ENCODE data around the gene NHSL1.

NHSL1 gene

DNA sequence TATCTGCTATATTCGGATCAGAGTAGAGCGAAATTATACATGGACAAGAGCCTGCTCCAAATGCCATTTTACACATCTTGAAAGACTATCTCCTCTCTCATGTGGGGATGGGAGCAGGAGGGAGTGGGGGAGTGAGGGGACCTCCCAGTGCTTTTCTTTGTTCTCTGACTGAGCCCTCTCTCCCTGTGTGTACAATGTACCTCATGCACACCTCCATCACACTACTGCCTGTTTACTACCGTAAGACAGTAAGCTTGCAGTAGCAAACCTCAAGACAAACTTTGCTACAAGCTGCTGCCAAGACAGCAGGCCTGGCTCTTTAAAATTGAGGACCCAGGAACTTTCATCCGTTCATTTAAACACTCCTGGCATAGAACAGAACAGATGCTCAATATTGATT lies 7.2 kb downstream of the NHSL1 start:
- peak; percentile 53; the same call in 1 of the 2 replicates for TF ChIP-seq WT1 (tag by site-specific recombination; IDR thresholded peaks at IDR 0.05)
- peak; percentile 38 for TF ChIP-seq ZIC2 (tag by site-specific recombination; IDR thresholded peaks at IDR 0.05)
- no peak for TF ChIP-seq SP7 (tag by site-specific recombination; IDR thresholded peaks at IDR 0.05)
- peak; percentile 93 for TF ChIP-seq OSR2 (tag by site-specific recombination; IDR thresholded peaks at IDR 0.05)
- TF ChIP-seq, protein P1, sequence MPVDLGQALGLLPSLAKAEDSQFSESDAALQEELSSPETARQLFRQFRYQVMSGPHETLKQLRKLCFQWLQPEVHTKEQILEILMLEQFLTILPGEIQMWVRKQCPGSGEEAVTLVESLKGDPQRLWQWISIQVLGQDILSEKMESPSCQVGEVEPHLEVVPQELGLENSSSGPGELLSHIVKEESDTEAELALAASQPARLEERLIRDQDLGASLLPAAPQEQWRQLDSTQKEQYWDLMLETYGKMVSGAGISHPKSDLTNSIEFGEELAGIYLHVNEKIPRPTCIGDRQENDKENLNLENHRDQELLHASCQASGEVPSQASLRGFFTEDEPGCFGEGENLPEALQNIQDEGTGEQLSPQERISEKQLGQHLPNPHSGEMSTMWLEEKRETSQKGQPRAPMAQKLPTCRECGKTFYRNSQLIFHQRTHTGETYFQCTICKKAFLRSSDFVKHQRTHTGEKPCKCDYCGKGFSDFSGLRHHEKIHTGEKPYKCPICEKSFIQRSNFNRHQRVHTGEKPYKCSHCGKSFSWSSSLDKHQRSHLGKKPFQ (tag by site-specific recombination; IDR thresholded peaks at IDR 0.05) = 0 out of 2 replicates have a peak, but pooled peaks have one; percentile 55
- TF ChIP-seq BCL11A (tag by site-specific recombination; IDR thresholded peaks at IDR 0.05; ENCODE audit: low read depth) = no peak
- TF ChIP-seq ZNF404 (tag by site-specific recombination; IDR thresholded peaks at IDR 0.05) = no peak
- TF ChIP-seq GLIS1 (tag by site-specific recombination; IDR thresholded peaks at IDR 0.05) = peak; percentile 70
- TF ChIP-seq ZNF239 (tag by site-specific recombination; IDR thresholded peaks at IDR 0.05) = no peak
- TF ChIP-seq ZNF555 (tag by site-specific recombination; conservative IDR thresholded peaks at IDR 0.05) = no peak
- TF ChIP-seq ZXDB (tag by site-specific recombination; IDR thresholded peaks at IDR 0.05) = no peak
- POLR2A ChIA-PET = interaction anchor here (1.2 kb wide), 1 partner anchor 88 kb away, joined by 4 read pairs; the partner anchor contains the start of gene HEBP2

DNA sequence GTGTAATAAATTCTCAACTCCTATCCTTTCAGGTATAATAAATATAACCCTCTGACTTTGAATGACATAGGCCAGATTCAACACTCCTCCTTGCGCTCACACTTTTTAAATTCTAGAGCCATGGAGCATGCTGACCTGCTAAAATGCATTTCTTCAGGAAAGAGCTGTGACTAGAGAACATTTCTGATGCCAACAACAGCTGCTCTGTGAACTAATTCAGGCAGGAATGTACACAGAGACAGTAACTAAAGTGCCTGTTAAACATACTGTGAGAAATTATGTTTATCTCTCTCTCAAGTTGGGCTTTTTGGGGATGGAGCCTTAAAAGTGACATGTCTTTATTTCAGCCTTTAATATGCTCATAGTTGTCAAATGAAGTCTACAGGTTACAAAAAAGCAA lies 8.3 kb downstream of the NHSL1 start:
- no peak overlapping the region for H3K4me3 ChIP-seq (ENCODE audit: low read depth, low read length)
- H3K9me3 ChIP-seq (ENCODE audit: control insufficient read depth, insufficient read depth, low read depth, low read length) = no peaks in the 10 kb centered on the region
- POLR2A ChIA-PET = interaction anchor here (1.2 kb wide), 1 partner anchor 87 kb away, joined by 4 read pairs; the partner anchor contains the start of gene HEBP2
- CTCF ChIA-PET = no interaction called here
- H3K4me1 ChIP-seq (ENCODE audit: control insufficient read depth, insufficient read depth, low read length) = peaks cover 25% of the 10 kb centered on the region
- H3K36me3 ChIP-seq (ENCODE audit: control insufficient read depth in 2 of 2, insufficient read depth in 1 of 2, low read length in 2 of 2) = peaks cover 0 to 2% of the 10 kb centered on the region in 2 experiments; a peak in 1 of 3 replicates
- no peak overlapping the region for H3K27ac ChIP-seq (ENCODE audit: extremely low read depth, low read depth, low read length)
- TF ChIP-seq ZNF311 (tag by site-specific recombination; IDR thresholded peaks at IDR 0.05; ENCODE audit: borderline replicate concordance) (no peak), ZNF138 (tag by site-specific recombination; IDR thresholded peaks at IDR 0.05; ENCODE audit: borderline replicate concordance) (no peak), ZNF394 (tag by site-specific recombination; IDR thresholded peaks at IDR 0.05; ENCODE audit: borderline replicate concordance) (no peak), ZNF184 (tag by site-specific recombination; IDR thresholded peaks at IDR 0.05) (no peak), ZNF707 (tag by site-specific recombination; IDR thresholded peaks at IDR 0.05) (no peak), ZNF48 (tag by site-specific recombination; IDR thresholded peaks at IDR 0.05) (no peak), ZNF624 (tag by site-specific recombination; IDR thresholded peaks at IDR 0.05) (no peak), ZNF121 (tag by site-specific recombination; IDR thresholded peaks at IDR 0.05) (no peak), ZFP41 (tag by site-specific recombination; IDR thresholded peaks at IDR 0.05; ENCODE audit: borderline replicate concordance) (no peak), ZBTB7A (tag by site-specific recombination; IDR thresholded peaks at IDR 0.05; ENCODE audit: low read depth) (no peak), ZNF404 (tag by site-specific recombination; IDR thresholded peaks at IDR 0.05) (no peak), ZNF2 (tag by site-specific recombination; IDR thresholded peaks at IDR 0.05) (no peak)
- TF ChIP-seq, protein P2, sequence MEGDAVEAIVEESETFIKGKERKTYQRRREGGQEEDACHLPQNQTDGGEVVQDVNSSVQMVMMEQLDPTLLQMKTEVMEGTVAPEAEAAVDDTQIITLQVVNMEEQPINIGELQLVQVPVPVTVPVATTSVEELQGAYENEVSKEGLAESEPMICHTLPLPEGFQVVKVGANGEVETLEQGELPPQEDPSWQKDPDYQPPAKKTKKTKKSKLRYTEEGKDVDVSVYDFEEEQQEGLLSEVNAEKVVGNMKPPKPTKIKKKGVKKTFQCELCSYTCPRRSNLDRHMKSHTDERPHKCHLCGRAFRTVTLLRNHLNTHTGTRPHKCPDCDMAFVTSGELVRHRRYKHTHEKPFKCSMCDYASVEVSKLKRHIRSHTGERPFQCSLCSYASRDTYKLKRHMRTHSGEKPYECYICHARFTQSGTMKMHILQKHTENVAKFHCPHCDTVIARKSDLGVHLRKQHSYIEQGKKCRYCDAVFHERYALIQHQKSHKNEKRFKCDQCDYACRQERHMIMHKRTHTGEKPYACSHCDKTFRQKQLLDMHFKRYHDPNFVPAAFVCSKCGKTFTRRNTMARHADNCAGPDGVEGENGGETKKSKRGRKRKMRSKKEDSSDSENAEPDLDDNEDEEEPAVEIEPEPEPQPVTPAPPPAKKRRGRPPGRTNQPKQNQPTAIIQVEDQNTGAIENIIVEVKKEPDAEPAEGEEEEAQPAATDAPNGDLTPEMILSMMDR (tag by site-specific recombination; IDR thresholded peaks at IDR 0.05) = no peak
- TF ChIP-seq, protein P3, sequence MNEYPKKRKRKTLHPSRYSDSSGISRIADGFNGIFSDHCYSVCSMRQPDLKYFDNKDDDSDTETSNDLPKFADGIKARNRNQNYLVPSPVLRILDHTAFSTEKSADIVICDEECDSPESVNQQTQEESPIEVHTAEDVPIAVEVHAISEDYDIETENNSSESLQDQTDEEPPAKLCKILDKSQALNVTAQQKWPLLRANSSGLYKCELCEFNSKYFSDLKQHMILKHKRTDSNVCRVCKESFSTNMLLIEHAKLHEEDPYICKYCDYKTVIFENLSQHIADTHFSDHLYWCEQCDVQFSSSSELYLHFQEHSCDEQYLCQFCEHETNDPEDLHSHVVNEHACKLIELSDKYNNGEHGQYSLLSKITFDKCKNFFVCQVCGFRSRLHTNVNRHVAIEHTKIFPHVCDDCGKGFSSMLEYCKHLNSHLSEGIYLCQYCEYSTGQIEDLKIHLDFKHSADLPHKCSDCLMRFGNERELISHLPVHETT (tag by site-specific recombination; IDR thresholded peaks at IDR 0.05) = no peak
- TF ChIP-seq, protein P4, sequence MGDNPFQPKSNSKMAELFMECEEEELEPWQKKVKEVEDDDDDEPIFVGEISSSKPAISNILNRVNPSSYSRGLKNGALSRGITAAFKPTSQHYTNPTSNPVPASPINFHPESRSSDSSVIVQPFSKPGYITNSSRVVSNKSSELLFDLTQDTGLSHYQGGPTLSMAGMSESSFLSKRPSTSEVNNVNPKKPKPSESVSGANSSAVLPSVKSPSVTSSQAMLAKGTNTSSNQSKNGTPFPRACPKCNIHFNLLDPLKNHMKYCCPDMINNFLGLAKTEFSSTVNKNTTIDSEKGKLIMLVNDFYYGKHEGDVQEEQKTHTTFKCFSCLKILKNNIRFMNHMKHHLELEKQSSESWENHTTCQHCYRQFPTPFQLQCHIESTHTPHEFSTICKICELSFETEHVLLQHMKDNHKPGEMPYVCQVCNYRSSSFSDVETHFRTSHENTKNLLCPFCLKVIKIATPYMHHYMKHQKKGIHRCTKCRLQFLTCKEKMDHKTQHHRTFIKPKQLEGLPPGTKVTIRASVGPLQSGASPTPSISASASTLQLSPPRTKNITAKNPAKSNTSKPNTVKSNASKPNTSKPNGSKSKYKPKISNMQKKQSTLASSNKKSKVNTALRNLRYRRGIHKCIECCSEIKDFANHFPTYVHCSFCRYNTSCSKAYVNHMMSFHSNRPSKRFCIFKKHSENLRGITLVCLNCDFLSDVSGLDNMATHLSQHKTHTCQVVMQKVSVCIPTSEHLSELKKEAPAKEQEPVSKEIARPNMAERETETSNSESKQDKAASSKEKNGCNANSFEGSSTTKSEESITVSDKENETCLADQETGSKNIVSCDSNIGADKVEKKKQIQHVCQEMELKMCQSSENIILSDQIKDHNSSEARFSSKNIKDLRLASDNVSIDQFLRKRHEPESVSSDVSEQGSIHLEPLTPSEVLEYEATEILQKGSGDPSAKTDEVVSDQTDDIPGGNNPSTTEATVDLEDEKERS (tag by site-specific recombination; IDR thresholded peaks at IDR 0.05) = no peak
- TF ChIP-seq, protein P5, sequence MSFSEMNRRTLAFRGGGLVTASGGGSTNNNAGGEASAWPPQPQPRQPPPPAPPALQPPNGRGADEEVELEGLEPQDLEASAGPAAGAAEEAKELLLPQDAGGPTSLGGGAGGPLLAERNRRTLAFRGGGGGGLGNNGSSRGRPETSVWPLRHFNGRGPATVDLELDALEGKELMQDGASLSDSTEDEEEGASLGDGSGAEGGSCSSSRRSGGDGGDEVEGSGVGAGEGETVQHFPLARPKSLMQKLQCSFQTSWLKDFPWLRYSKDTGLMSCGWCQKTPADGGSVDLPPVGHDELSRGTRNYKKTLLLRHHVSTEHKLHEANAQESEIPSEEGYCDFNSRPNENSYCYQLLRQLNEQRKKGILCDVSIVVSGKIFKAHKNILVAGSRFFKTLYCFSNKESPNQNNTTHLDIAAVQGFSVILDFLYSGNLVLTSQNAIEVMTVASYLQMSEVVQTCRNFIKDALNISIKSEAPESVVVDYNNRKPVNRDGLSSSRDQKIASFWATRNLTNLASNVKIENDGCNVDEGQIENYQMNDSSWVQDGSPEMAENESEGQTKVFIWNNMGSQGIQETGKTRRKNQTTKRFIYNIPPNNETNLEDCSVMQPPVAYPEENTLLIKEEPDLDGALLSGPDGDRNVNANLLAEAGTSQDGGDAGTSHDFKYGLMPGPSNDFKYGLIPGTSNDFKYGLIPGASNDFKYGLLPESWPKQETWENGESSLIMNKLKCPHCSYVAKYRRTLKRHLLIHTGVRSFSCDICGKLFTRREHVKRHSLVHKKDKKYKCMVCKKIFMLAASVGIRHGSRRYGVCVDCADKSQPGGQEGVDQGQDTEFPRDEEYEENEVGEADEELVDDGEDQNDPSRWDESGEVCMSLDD (tag by site-specific recombination; IDR thresholded peaks at IDR 0.05) = no peak

More for the DNA sequence above, 7.2 kb downstream of the NHSL1 start:
- H3K4me1 ChIP-seq (ENCODE audit: control insufficient read depth, insufficient read depth, low read length) = peaks cover 22% of the 10 kb centered on the region
- H3K9me3 ChIP-seq (ENCODE audit: control insufficient read depth, insufficient read depth, low read depth, low read length) = no peaks in the 10 kb centered on the region
- no peak overlapping the region for H3K27ac ChIP-seq (ENCODE audit: extremely low read depth, low read depth, low read length)
- CTCF ChIA-PET = interaction anchor here (0.6 to 2.8 kb wide), 3 partner anchors 17 to 331 kb away, joined by 3 to 14 read pairs (median 6); no protein-coding TSS in a partner anchor
- peaks cover 0 to 4% of the 10 kb centered on the region in 2 experiments; a peak in 1 of 3 replicates for H3K36me3 ChIP-seq (ENCODE audit: control insufficient read depth in 2 of 2, insufficient read depth in 1 of 2, low read length in 2 of 2)
- no peak overlapping the region for H3K4me3 ChIP-seq (ENCODE audit: low read depth, low read length)
